Spleen (tissue), 7 donors: ENCODE measurements around the gene TENM3.

Experiments used
- POLR2A ChIP-seq, 3 donors: fragments of 450-650 bp; IDR thresholded peaks; one replicate each; pipeline ENCODE4 v1.5.1; 2017; ENCODE audit warnings: antibody characterized with exemption in 3 of 3, mild to moderate bottlenecking in 1 of 3
- TF ChIP-seq, protein P1 (sequence below), 11 experiments: fragments of 200-600 bp in 7 of 11; fragments of 450-650 bp in 4 of 11; sonication (generic) in 4 of 11; IDR thresholded peaks in 8 of 11; conservative IDR thresholded peaks in 3 of 11; 1 replicate in 7 of 11; 2 replicates in 4 of 11; pipeline versions ENCODE4 v1.4.0 to v1.8.0; 2016 to 2021; ENCODE audit warnings: antibody characterized with exemption in 11 of 11, inconsistent platforms in 4 of 11, mild to moderate bottlenecking in 1 of 11
- donor health status: DM: no; HTN: no; CAD: no; lungs with moderate emphysema.
- donor health status: DM: no; HTN: no; CAD: no.
- donor health status: DM: no; HTN: no; CAD: no.

GRCh38 chr4:182384631-182385091 lies 141.5 kb downstream of the TENM3 start:
- no peak for TF ChIP-seq POLR2A (IDR thresholded peaks at IDR 0.05)
- TF ChIP-seq, protein P1, sequence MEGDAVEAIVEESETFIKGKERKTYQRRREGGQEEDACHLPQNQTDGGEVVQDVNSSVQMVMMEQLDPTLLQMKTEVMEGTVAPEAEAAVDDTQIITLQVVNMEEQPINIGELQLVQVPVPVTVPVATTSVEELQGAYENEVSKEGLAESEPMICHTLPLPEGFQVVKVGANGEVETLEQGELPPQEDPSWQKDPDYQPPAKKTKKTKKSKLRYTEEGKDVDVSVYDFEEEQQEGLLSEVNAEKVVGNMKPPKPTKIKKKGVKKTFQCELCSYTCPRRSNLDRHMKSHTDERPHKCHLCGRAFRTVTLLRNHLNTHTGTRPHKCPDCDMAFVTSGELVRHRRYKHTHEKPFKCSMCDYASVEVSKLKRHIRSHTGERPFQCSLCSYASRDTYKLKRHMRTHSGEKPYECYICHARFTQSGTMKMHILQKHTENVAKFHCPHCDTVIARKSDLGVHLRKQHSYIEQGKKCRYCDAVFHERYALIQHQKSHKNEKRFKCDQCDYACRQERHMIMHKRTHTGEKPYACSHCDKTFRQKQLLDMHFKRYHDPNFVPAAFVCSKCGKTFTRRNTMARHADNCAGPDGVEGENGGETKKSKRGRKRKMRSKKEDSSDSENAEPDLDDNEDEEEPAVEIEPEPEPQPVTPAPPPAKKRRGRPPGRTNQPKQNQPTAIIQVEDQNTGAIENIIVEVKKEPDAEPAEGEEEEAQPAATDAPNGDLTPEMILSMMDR (IDR thresholded peaks at IDR 0.05 in 8 of 11, conservative IDR thresholded peaks at IDR 0.05 in 3 of 11) = no peak
